Embryonic facial prominence (tissue), 1 donor: ENCODE results near the gene CPTP.

Experiments used
- DNase-seq: peaks from one replicate; pipeline ENCODE4 v3.0.0-alpha.2; 2016; ENCODE audit errors: extremely low spot score

Gene CPTP

DNA sequence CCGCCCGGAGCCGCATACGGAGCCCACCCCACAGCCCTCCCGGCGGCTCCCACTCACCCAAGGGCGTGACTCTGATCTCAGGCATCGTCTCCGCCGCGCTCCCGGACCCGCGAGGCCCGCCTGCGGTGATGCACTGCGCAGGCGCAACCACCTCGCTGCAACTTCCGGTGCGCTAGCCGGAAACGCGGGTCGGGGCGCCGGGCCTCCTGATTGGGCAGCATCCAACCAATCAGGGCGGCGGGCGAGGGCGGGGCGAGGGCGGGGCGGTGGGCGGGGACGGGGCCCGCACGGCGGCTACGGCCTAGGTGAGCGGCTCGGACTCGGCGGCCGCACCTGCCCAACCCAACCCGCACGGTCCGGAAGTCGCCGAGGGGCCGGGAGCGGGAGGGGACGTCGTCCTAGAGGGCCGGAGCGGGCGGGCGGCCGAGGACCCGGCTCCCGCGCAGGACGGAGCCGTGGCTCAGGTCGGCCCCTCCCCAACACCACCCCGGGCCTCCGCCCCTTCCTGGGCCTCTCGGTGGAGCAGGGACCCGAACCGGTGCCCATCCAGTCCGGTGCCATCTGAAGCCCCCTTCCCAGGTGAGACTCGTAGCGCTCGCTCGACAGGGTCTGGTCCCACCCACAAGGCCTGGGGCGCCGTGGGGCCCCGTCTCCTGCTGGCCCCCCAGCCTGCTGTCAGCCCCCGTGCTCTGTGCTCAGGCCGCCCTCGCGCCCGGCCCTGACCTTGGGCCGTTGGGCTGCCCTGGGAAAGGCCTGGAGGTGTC, at the start of gene CPTP, which contains the start of gene INTS11:
CPTP (plus strand) TSS at position 279 of the 764 bp plus-strand sequence. CDS start 2,109 bp downstream, outside the sequence.
INTS11 (minus strand) TSS at position 137 of the 764 bp plus-strand sequence; CDS start at position 85, 52 bp downstream.
- peak; percentile 79 for DNase-seq

DNA sequence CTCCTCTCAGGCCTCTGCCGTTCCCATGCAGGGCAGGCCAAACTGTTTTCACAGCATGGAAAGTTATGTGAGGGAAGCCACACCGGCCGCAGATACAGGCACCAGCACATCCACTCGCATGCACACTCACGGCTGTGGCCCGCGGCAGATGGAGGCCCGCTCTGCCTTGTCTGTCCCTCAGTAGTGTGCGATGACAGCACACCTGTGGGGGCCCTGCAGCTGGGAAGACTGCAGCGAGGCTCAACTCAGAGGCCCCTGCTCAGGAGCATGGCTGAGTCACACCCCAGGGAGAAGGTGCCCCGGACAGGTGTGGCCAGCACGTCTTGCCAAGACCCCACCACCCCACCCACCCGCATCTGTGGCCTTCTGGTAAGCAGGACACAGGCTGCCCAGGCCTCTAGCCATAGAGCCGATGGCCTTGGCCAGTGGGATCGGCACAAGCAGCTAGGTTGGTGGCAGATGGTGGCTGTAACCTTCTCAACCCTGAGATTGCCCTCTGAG, 49.6 kb upstream of the CPTP start:
- DNase-seq, result no peak

DNA sequence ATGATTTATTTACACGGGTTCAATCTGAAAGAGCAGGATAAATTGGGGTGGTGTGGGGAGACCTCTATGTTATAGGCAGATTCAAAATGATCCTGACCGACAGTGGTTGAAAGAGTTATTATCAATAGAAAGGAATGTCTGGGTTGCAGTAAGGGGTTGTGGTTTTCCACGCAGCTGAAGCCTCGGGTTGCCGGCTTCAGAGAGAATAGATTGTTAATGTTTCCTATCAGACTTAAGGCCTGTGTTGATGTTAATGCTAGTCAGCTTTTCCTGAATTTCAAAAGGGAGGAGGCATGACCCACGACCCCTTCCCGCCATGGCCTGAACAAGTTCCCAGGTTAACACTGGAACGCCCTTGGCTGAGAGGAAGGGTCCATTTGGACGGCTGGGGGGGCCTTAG, 48.8 kb upstream of the CPTP start:
- no peak for DNase-seq

DNA sequence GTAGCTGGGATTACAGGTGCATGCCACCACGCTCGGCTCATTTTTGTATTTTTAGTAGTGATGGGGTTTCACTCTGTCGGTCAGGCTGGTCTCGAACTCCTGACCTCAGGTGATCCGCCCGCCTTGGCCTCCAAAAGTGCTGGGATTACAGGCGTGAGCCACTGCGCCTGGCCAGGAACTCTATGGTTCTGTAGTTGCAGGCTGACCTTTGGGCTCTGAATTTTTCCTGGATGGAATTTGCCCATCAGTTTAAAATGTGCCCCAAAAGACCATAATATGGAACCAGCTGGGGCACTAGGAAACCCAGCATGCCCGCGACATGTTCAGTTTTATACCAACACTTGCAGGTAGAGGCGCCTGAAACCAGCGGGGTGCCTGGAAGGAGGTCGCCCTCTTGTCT, 46.0 kb upstream of the CPTP start:
- no peak for DNase-seq

DNA sequence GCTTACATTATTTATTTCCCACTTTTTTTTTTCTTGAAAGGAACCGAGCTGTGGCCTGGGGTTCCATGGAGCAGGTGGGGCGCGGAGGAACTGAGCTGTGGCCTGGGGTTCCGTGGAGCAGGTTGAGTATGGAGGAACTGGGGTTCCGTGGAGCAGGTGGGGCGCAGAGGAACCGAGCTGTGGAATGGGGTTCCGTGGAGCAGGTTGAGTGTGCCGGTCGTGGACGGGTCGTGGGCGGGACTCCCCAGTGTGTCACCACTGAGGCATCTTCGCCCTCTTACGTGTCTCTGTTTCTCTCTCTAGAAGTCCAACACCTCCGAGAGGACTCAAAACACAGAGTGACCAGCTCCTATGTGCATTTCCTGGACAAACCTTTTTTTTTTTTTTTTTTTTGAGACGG, 45.6 kb upstream of the CPTP start:
- DNase-seq, result no peak

DNA sequence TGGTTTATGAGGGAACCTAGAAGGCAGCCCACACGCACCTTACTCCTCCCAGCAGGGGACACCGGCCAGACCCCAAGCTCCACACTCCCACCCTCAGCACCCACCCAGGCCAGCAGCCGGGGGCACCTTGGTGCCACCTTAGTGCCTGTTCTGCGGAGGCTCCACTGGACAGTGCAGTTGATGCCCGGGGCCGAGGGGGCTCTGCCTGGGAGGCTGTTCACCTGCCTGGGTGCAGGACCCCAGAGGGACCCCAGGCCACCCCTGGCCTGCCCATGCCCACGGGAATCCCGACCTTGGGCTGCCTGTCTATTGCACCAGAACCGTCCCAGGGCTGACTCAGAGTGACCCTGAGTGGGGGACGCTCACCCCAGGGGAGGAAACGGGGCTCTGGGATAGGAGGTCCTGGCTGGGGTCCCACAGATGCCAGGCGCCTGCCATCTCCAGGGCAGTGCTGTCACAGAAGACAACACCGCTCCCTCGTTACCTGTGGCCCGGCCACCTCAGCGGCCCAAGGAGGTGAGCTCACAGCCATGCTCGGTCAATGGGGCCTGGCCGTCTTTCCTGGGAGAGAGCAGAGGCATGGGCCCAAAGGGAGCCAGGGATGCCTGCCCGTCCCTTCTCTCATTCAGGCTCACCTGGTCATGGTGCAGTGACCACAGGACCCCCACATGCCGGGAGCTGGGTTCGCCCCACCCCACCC, 43.7 kb upstream of the CPTP start:
- no peak for DNase-seq

DNA sequence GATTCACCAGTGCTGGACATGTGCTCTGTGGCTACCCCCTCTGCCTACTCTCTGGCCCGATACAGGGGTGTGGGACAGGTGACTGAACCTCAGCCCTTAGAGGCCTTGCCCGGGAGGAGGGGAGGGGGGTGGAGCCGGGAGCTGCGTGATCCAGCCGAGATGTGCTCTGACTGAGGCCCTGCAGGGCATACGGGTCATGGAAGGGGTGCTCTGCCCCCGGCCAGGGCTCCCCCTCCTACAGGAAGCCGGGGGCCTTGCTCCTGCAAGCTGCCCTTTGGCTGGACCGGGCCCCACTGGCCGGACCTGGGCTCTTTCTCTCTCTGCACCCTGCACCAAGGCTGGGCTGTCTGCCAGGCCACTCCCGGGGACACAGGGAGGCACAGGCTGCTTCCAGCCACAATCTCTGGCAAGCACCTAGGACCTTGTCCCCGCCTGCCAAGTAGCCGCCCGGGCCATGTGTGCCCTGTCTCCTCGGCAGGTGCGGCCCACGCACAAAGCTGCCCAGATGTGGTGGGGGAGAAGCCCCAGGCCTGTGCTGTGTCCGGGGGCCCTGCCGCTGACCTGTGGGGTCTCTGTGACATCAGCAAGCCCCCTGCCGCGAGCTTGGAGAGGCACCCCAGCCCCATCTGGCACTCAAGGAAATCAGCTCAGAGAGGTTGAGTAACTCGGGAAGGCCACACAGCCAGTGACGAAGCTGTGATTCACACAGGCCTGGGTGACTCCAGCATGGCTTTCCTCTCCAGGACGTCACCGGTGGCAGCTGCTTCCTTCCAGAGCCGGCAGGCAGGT, 42.9 kb upstream of the CPTP start:
- no peak for DNase-seq

DNA sequence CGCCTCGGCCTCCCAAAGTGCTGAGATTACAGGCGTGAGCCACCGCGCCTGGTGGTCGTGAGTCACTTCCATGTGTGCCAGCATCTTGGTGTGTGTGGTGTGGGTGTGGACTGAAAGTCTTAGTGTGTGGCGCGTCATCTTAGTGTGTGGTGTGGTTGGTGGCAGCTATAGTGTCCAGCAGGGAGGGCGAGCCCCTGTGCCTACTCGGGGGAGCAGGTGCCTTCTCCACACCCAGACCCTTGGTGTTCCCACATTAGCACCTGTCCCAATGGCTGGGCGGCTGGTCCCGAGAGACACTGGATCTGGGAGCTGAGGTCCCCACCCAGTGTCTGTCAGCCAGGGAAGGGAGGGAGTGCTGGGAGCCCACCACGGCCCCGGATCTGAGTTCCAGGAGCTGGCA, 41.6 kb upstream of the CPTP start:
- DNase-seq, result no peak

DNA sequence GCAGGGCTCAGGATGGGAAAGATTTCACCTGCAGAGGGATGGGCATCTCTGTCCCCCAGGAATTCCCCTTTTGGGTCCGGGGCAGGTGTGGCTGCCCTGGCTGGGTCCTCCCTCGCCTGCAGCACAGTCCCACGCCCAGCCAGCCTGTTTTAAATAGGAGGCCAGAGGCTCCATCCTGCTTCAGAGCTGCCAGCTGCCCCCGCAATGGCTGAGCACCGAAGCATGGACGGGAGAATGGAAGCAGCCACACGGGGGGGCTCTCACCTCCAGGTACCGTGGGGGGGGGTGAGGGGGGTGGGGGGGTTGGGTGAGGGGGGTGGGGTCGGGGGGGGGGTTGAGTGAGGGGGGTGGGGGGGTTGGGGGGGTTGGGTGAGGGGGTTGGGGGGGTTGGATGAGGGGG, 40.8 kb upstream of the CPTP start:
- DNase-seq, result no peak

DNA sequence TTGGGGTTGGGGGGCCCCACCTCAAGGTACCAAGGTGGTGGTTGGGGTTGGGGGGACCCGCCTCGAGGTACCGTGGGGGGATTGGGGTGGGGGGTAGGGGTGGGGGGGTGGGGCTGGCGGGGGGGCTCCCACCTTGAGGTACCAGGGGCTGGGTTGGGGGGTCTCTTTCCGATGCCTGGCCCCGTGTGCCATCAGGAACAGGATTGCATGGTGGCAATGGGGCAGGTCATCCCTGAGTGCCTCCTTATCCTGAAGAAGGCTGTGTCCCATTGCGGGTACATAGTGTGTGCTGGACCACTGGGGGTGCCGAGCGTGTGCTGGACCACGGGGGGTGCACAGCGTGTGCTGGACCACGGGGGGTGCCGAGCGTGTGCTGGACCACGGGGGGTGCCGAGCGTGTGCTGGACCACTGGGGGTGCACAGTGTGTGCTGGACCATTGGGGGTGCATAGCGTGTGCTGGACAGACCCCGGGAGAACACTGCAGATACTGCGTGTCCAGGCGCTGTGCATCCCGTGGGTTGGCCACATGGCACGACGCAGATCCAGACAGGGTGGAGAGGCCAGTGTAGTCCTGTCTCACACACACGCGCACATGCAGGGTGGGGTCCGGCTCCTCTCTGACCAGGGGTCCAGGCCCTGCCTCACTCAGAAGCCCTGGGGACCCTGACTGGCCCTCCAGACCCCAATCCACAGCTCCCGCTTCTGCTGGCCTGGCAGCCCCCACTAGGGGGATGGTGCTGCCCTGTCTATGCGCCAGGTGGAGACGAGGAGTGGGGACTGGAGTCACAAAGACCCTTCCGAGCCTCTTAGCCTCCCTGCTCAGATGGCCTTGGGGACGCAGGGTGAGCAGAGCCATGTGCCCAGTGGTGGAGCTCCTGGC, 40.1 kb upstream of the CPTP start:
- DNase-seq, result no peak

DNA sequence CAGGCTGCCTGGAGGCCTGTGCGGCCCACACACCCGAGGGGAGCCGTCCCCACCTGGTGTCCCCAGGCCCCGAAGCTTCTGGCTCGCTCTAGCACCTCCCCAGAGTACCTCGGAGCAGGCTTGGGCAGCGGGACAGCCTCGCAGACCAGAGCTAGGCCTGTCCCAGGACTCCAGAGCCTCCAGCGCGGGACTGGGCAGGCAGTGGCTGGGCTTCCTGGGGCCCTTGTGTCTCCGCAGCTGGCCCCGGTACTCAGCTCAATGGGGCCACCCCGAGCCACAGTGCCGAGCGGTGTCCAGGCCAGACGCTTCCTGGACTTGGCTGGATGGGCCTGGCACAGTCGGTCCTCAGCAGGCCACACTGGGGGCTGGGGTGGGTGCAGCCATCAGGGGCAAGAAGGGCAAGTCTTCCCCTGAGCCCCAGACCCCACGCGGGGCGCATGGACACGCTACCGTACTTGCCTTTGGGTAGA, 39.5 kb upstream of the CPTP start:
- DNase-seq, result no peak

DNA sequence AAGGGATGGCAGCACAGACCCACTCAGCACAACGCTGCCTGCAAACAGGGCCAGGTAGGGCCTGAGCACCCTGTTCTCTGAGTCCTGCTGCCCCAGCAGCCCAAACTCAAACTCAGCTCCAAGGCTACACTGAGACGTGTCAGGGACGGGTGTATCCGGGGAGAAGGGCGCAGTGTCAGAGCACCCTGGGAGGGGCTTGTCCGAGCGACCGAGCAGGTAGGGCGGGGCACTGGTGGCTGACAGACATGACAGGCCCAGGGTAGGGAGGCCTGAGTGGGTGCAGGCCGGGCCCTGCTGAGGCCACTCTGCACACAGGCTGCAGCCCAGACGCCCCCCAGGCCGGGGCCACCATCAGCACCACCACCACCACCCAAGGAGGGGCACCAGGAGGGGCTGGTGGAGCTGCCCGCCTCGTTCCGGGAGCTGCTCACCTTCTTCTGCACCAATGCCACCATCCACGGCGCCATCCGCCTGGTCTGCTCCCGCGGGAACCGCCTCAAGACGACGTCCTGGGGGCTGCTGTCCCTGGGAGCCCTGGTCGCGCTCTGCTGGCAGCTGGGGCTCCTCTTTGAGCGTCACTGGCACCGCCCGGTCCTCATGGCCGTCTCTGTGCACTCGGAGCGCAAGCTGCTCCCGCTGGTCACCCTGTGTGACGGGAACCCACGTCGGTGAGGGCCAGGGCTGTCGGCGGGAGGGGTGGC, 38.8 kb upstream of the CPTP start:
- no peak for DNase-seq

DNA sequence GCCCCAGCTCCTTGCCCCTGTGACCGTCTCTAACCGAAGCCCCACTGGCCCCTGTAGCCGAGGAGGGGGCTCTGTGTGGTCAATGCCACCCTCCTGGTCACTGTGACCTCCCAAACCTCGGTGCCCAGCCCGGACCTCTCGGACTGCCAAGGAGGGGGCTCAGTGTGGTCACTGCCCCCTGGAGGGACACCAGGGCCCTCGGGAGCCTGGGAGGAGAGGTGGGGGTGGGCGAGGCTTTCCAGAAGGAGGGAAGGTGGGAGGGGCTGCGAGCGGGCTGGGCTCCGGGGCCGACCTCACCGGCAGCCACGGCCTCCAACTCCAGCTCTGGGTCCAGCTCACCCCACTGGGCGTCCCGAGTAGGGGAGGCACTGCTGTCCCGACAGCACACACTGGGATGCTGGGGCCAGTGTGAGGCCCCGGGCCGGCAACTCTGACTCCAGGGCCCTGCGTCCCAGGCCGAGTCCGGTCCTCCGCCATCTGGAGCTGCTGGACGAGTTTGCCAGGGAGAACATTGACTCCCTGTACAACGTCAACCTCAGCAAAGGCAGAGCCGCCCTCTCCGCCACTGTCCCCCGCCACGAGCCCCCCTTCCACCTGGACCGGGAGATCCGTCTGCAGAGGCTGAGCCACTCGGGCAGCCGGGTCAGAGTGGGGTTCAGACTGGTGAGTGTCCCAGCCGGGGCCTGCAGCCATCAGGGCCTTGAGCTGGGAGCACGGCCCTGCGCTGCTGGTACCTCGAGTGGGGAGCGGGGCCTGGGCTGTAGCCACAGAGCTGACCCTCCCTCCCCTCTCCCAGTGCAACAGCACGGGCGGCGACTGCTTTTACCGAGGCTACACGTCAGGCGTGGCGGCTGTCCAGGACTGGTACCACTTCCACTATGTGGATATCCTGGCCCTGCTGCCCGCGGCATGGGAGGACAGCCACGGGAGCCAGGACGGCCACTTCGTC, 38.0 kb upstream of the CPTP start:
- no peak for DNase-seq

DNA sequence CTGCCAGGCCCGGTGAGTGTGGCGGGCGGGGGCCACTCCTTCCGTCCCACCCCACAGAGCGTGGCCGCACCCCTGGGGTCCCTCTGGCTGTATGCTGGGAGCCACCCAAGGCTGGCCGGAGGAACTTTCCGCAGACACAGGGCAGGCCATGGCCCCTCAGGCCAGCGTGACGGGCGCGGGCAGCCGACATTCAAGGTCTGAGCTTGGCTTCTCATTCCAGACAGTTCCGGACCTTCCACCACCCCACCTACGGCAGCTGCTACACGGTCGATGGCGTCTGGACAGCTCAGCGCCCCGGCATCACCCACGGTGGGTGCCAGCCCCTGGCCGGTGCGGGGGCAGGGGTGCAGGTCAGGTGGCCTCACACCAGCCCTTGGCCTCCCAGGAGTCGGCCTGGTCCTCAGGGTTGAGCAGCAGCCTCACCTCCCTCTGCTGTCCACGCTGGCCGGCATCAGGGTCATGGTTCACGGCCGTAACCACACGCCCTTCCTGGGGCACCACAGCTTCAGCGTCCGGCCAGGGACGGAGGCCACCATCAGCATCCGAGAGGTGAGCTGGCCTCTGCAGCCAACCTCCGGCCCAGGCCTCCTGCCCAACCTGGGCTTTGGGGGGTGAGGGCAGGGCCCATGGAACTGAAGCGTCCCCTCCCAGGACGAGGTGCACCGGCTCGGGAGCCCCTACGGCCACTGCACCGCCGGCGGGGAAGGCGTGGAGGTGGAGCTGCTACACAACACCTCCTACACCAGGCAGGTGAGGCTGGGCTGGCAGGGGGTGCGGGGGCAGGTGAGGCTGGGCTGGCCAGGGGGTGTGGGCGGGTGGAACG, 37.1 kb upstream of the CPTP start:
- DNase-seq, result no peak

DNA sequence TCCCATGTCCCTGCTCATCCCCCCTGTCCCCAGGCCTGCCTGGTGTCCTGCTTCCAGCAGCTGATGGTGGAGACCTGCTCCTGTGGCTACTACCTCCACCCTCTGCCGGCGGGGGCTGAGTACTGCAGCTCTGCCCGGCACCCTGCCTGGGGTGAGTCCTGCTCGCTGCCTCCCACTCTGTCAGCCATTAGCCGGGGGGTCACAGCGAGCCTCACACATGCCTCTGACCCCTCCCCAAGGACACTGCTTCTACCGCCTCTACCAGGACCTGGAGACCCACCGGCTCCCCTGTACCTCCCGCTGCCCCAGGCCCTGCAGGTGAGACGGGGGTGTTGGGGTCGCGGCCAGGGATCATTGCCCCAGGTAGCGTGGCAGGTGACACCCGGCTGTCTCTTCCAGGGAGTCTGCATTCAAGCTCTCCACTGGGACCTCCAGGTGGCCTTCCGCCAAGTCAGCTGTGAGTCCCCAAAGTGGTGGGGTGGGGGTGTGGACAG, 34.3 kb upstream of the CPTP start:
- no peak for DNase-seq

DNA sequence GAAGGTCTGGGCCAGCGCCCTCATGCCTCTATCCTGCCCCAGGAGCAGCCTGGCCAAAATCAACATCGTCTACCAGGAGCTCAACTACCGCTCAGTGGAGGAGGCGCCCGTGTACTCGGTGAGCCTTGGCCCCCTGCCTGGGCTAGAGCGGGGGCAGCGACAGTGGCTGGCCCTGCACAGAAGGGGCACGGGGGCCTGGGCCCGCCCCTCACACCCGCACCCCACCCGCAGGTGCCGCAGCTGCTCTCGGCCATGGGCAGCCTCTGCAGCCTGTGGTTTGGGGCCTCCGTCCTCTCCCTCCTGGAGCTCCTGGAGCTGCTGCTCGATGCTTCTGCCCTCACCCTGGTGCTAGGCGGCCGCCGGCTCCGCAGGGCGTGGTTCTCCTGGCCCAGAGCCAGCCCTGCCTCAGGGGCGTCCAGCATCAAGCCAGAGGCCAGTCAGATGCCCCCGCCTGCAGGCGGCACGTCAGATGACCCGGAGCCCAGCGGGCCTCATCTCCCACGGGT, 33.5 kb upstream of the CPTP start:
- no peak for DNase-seq

DNA sequence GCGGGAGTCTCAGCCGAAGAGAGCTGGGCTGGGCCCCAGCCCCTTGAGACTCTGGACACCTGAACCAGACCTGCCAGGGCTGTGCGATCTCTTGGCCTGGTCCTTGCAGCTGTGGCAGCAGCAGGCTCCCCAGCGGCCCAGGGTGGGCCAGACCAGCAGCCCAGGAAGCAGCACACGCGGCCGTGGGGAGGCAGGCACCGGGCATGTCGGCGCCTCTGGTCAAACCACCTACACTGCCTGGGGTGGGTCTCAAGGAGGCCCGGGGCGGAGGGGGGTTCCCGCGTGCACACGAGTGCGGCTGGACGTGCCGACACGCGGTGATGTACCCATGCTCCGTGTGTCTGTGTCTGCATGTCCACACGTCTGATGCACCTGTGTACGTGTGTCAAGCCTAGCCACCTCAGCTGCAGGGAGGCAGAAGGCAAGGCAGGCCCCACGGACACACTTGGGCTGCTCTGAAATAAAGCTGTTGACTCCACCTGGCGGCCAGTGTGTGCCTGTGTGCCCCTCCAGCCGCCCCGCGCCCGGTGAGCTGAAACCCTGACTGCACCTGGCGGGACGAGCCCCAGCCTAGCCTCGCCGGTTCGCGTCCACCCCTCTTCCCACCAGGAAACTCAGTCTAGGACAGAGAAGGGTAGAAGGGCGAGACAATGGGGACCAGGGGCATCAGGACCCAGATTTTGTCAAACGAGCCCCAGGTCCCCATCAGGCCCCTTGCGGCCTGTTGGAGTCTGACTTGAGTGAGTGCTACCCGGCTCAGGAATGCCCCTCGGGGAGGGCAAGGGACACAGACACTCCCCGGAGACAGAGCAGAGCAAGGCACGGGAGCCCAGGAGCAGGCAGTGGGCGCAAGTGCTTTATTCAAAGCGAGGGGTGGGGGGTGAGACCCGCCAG, 32.8 kb upstream of the CPTP start:
- no peak for DNase-seq
